OCI-LY7 (cell line): ENCODE data around the gene GNG3. TPM values are rescaled to one million over a fixed set of nuclear protein-coding genes. Genes with fewer than 3 reads are reported as not detected.
A peak's percentile ranks its signal among the peaks of the same experiment; 100 is the strongest.

Source experiments
- BruUV-seq: library from RNA; stranded (reverse); fragments of 400-500 nt; replicated peaks from 2 replicates; lab custom pipeline; 2021; lab: Mats Ljungman, UMichigan
- CTCF ChIA-PET: fragments of 300-600 bp; sonication (Branson Sonifier 250); formaldehyde crosslinking; loops from one replicate; lab custom pipeline; 2022; ENCODE audit warnings: antibody characterized with exemption; ENCODE audit not compliant: unreplicated experiment; lab: Charles Lee
- POLR2A ChIA-PET: fragments of 300-600 bp; sonication (Branson Sonifier 250); formaldehyde crosslinking; loops from one replicate; lab custom pipeline; 2022; ENCODE audit warnings: antibody characterized with exemption; lab: Charles Lee
- DNase-seq: peaks from one replicate; pipeline ENCODE4 v3.0.0-alpha.2; 2015; ENCODE audit warnings: low spot score
- H2AFZ ChIP-seq: fragments of 200-600 bp; sonication (generic), shearing (Covaris generic); 2 replicates; pipeline ENCODE4 v1.6.1; 2014; ENCODE audit warnings: mild to moderate bottlenecking, antibody characterized with exemption, low read length, moderate library complexity
- H3K27ac ChIP-seq: fragments of 200-600 bp; sonication (generic); 2 replicates; pipeline ENCODE4 v1.5.1; 2014; ENCODE audit warnings: mixed run types, low read depth, mild to moderate bottlenecking, moderate library complexity, low read length, inconsistent platforms; ENCODE audit not compliant: poor library complexity, severe bottlenecking
- H3K36me3 ChIP-seq: fragments of 200-600 bp; sonication (generic); 2 replicates; pipeline ENCODE4 v1.6.1; 2014; ENCODE audit warnings: mild to moderate bottlenecking, antibody characterized with exemption, low read length, moderate library complexity, mixed read lengths; ENCODE audit not compliant: insufficient read depth
- H3K4me1 ChIP-seq: fragments of 200-600 bp; sonication (generic); 2 replicates; pipeline ENCODE4 v1.5.1; 2014; ENCODE audit warnings: mild to moderate bottlenecking, low read length; ENCODE audit not compliant: insufficient read depth, poor library complexity, severe bottlenecking
- H3K4me2 ChIP-seq: fragments of 200-600 bp; sonication (generic); 2 replicates; pipeline ENCODE4 v1.6.1; 2014; ENCODE audit warnings: mild to moderate bottlenecking, low read length
- H3K4me3 ChIP-seq: fragments of 200-600 bp; sonication (generic); 2 replicates; pipeline ENCODE4 v1.5.1; 2014; ENCODE audit warnings: mild to moderate bottlenecking, low read depth, low read length; ENCODE audit not compliant: poor library complexity, severe bottlenecking
- H3K79me2 ChIP-seq: fragments of 200-600 bp; sonication (generic); 2 replicates; pipeline ENCODE4 v1.6.1; 2016; ENCODE audit warnings: low read depth, mild to moderate bottlenecking, low read length, moderate library complexity, mixed read lengths; ENCODE audit not compliant: insufficient read depth
- H3K9me2 ChIP-seq: fragments of 200-600 bp; sonication (generic); 2 replicates; pipeline ENCODE4 v1.6.1; 2016; ENCODE audit warnings: mild to moderate bottlenecking, low read length, mixed read lengths; ENCODE audit not compliant: insufficient read depth
- H3K9me3 ChIP-seq: fragments of 200-600 bp; sonication (generic); 2 replicates; pipeline ENCODE4 v1.6.1; 2014; ENCODE audit warnings: mild to moderate bottlenecking, mixed run types, low read length, mixed read lengths
- H4K20me1 ChIP-seq: fragments of 200-600 bp; sonication (generic); 2 replicates; pipeline ENCODE4 v1.6.1; 2014; ENCODE audit warnings: mild to moderate bottlenecking, antibody characterized with exemption, low read length, moderate library complexity, mixed read lengths; ENCODE audit not compliant: insufficient read depth
- EZH2phosphoT487 ChIP-seq: fragments of 200-600 bp; sonication (generic); IDR thresholded peaks from 2 replicates; pipeline ENCODE4 v1.6.1; 2018; ENCODE audit warnings: low read depth, borderline replicate concordance, mild to moderate bottlenecking, mixed run types, antibody characterized with exemption, low read length, moderate library complexity, mixed read lengths
- intact Hi-C: fragments of 100-400 bp; cut with micrococcal nuclease; formaldehyde crosslinking; loops from one replicate; pipeline ENCODE4 v1.10.0; 2022; ENCODE audit not compliant: unreplicated experiment
- total RNA-seq, 2 experiments: library from RNA; depleted of rRNA in 1 of 2; stranded (reverse); fragments of >200 nt in 1 of 2; shearing (Covaris generic) in 1 of 2; gene quantifications; 2 replicates each; pipeline ENCODE4 v1.2.3, GENCODE V29; 2014 to 2022
- TF ChIP-seq, protein P1 (sequence below): fragments of 200-600 bp; sonication (generic); conservative IDR thresholded peaks from 2 replicates; pipeline ENCODE4 v1.5.1; 2014; ENCODE audit warnings: mild to moderate bottlenecking, antibody characterized with exemption, low read length, moderate library complexity, mixed read lengths

GNG3 gene
- total RNA-seq, 2 experiments from 2014 or later = not detected

DNA sequence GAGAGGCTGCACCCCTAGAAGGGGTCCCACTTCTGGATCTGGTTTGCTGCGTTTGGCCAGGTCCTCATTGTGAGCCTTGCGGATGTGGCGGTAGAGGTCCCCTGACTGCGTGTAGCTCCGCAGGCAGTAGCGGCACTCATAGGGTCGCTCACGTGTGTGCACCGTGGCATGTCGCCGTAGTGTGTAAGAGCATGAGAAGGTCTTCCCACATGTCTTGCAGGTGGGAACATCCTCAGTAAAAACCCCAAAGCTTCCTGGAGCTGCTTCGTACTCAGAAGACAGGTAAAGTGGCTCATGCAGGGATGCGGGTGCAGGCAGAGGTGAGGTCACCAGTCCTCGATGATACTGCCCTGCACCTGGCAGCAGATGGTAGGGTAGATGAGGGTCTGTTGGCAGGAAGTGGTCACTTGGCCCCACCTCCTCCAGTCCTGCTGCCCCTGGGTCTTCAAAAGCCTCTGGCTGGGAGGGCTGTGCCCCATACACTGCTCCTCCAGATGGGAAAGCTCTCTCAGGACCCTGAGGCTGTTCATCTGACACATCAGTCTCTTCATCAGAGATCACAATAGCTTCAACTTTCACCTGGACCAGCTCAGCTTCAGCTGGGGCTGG, 44.8 kb downstream of the GNG3 start:
- ChIA-PET POLR2A (interaction anchor here (1.2 kb wide), 1 partner anchor 9 kb away, joined by 5 read pairs; the partner anchor contains the start of gene POLR2G), CTCF (no interaction called here)
- no peaks in the 10 kb centered on the region for H4K20me1 ChIP-seq
- TF ChIP-seq, protein P1, sequence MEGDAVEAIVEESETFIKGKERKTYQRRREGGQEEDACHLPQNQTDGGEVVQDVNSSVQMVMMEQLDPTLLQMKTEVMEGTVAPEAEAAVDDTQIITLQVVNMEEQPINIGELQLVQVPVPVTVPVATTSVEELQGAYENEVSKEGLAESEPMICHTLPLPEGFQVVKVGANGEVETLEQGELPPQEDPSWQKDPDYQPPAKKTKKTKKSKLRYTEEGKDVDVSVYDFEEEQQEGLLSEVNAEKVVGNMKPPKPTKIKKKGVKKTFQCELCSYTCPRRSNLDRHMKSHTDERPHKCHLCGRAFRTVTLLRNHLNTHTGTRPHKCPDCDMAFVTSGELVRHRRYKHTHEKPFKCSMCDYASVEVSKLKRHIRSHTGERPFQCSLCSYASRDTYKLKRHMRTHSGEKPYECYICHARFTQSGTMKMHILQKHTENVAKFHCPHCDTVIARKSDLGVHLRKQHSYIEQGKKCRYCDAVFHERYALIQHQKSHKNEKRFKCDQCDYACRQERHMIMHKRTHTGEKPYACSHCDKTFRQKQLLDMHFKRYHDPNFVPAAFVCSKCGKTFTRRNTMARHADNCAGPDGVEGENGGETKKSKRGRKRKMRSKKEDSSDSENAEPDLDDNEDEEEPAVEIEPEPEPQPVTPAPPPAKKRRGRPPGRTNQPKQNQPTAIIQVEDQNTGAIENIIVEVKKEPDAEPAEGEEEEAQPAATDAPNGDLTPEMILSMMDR = no peak
- no peak for TF ChIP-seq EZH2phosphoT487
- H3K79me2 ChIP-seq = no peaks in the 10 kb centered on the region
- DNase-seq = no peak
- intact Hi-C loops = no loop called here
- no peak overlapping the region for H3K4me3 ChIP-seq
- H3K4me2 ChIP-seq = no peak overlapping the region
- H3K27ac ChIP-seq = no peak overlapping the region
- no peaks in the 10 kb centered on the region for H3K36me3 ChIP-seq
- H2AFZ ChIP-seq = no peak overlapping the region
- H3K4me1 ChIP-seq = peaks cover 25% of the 10 kb centered on the region
- H3K9me2 ChIP-seq = no peaks in the 10 kb centered on the region
- H3K9me3 ChIP-seq = no peaks in the 10 kb centered on the region
- no TSS peak for BruUV-seq

GRCh38 chr11:62752994-62753735, 45.7 kb downstream of the GNG3 start:
- Histone ChIP-seq H3K4me2 (peak overlapping the region; percentile 66), H3K27ac (no peak overlapping the region), H3K9me2 (no peaks in the 10 kb centered on the region), H3K9me3 (no peaks in the 10 kb centered on the region), H3K4me1 (peaks cover 23% of the 10 kb centered on the region), H2AFZ (no peak overlapping the region; the same call in 1 of the 2 replicates), H4K20me1 (no peaks in the 10 kb centered on the region), H3K36me3 (no peaks in the 10 kb centered on the region), H3K79me2 (no peaks in the 10 kb centered on the region), H3K4me3 (peak overlapping the region; percentile 71)
- CTCF ChIA-PET = interaction anchor here (0.6 to 1.5 kb wide), 3 partner anchors 23 to 131 kb away, joined by 3 to 5 read pairs (median 3); no protein-coding TSS in a partner anchor
- intact Hi-C loops = no loop called here
- TSS peak; percentile 85 for BruUV-seq
- no peak for DNase-seq
- no peak for TF ChIP-seq EZH2phosphoT487
- TF ChIP-seq, protein P1 = no peak
- POLR2A ChIA-PET = interaction anchor here (0.6 to 2.0 kb wide), 32 partner anchors 9 to 162 kb away, joined by 3 to 16 read pairs (median 5); partner anchors contain the start of genes C11orf98, CSKMT, HNRNPUL2 and INTS5
